ENCODE results near the gene MAD1L1. TPM values are rescaled to one million over a fixed set of nuclear protein-coding genes. Genes with fewer than 3 reads are reported as not detected.

MAD1L1 gene
- total RNA-seq, 1 donor from 2014 or later = 32.3 TPM

GRCh38 chr7:2141021-2141410 is 91.7 kb downstream of the MAD1L1 start:
- FAIRE-seq (no peak), DNase-seq (ENCODE audit: low read depth) (no peak)
- Histone ChIP-seq H3K36me3 (ENCODE audit: insufficient read depth, low read length) (no peaks in the 10 kb centered on the region), H3K4me3 (ENCODE audit: insufficient read depth, low read depth, low read length) (no peak overlapping the region), H3K9ac (ENCODE audit: low read length) (no peak overlapping the region), H3K4me2 (ENCODE audit: low read length) (no peak overlapping the region), H3K27me3 (ENCODE audit: insufficient read depth, low read length) (no peaks in the 10 kb centered on the region), H2AFZ (ENCODE audit: low read depth, low read length) (no peak overlapping the region), H3K9me3 (ENCODE audit: insufficient read depth, low read depth, low read length) (no peaks in the 10 kb centered on the region), H3K27ac (ENCODE audit: low read depth, low read length) (no peak overlapping the region), H3K4me1 (ENCODE audit: insufficient read depth, low read length) (no peaks in the 10 kb centered on the region), H3K79me2 (ENCODE audit: insufficient read depth, low read length) (no peaks in the 10 kb centered on the region), H4K20me1 (ENCODE audit: insufficient read depth, low read length) (peaks cover 35% of the 10 kb centered on the region)
- Mint-ChIP-seq H3K27me3 (ENCODE audit: low read depth, unreplicated experiment) (no peaks in the 10 kb centered on the region), H3K36me3 (ENCODE audit: low read depth, unreplicated experiment) (peaks cover 30% of the 10 kb centered on the region), H3K9me3 (ENCODE audit: unreplicated experiment) (no peaks in the 10 kb centered on the region), H3K4me1 (ENCODE audit: low read depth, unreplicated experiment) (no peaks in the 10 kb centered on the region), H3K4me3 (ENCODE audit: unreplicated experiment) (no peak overlapping the region), H3K27ac (ENCODE audit: unreplicated experiment) (no peak overlapping the region)
- TF ChIP-seq EZH2 (IDR thresholded peaks at IDR 0.05; ENCODE audit: insufficient read depth, low read length) (no peak), CTCF (IDR thresholded peaks at IDR 0.05; ENCODE audit: insufficient read depth, low read depth, low read length) (no peak)

GRCh38 chr7:2140216-2141020 is 92.3 kb downstream of the MAD1L1 start:
- no peak overlapping the region for H3K4me3 ChIP-seq (ENCODE audit: insufficient read depth, low read depth, low read length)
- no peaks in the 10 kb centered on the region for H3K36me3 ChIP-seq (ENCODE audit: insufficient read depth, low read length)
- H3K27me3 Mint-ChIP-seq (ENCODE audit: low read depth, unreplicated experiment) = no peaks in the 10 kb centered on the region
- no peak overlapping the region for H3K9ac ChIP-seq (ENCODE audit: low read length)
- H3K4me2 ChIP-seq (ENCODE audit: low read length) = no peak overlapping the region
- peaks cover 36% of the 10 kb centered on the region for H4K20me1 ChIP-seq (ENCODE audit: insufficient read depth, low read length)
- no peaks in the 10 kb centered on the region for H3K9me3 Mint-ChIP-seq (ENCODE audit: unreplicated experiment)
- no peak overlapping the region for H3K27ac ChIP-seq (ENCODE audit: low read depth, low read length)
- no peaks in the 10 kb centered on the region for H3K79me2 ChIP-seq (ENCODE audit: insufficient read depth, low read length)
- H3K36me3 Mint-ChIP-seq (ENCODE audit: low read depth, unreplicated experiment) = peaks cover 32% of the 10 kb centered on the region
- H3K4me3 Mint-ChIP-seq (ENCODE audit: unreplicated experiment) = no peak overlapping the region
- H3K4me1 Mint-ChIP-seq (ENCODE audit: low read depth, unreplicated experiment) = no peaks in the 10 kb centered on the region
- H3K4me1 ChIP-seq (ENCODE audit: insufficient read depth, low read length) = no peaks in the 10 kb centered on the region
- DNase-seq (ENCODE audit: low read depth) (no peak), FAIRE-seq (no peak)
- no peak overlapping the region for H3K27ac Mint-ChIP-seq (ENCODE audit: unreplicated experiment)
- no peak overlapping the region for H2AFZ ChIP-seq (ENCODE audit: low read depth, low read length)
- TF ChIP-seq CTCF (IDR thresholded peaks at IDR 0.05; ENCODE audit: insufficient read depth, low read depth, low read length) = no peak
- no peak for TF ChIP-seq EZH2 (IDR thresholded peaks at IDR 0.05; ENCODE audit: insufficient read depth, low read length)
- H3K9me3 ChIP-seq (ENCODE audit: insufficient read depth, low read depth, low read length) = no peaks in the 10 kb centered on the region
- no peaks in the 10 kb centered on the region for H3K27me3 ChIP-seq (ENCODE audit: insufficient read depth, low read length)
